NCI-H187 (cell line): Measurements from ENCODE around the gene C2CD4C.
"Not testable (repeated sequence)": the region's sequence is repeated elsewhere in the genome, so short reads cannot be mapped to it uniquely, and the experiment has no call there.

Experiments
- DNase-seq, 2 experiments: peaks; one replicate each; lab custom pipeline; 2025; lab: John Stamatoyannopoulos, UW

C2CD4C gene

DNA sequence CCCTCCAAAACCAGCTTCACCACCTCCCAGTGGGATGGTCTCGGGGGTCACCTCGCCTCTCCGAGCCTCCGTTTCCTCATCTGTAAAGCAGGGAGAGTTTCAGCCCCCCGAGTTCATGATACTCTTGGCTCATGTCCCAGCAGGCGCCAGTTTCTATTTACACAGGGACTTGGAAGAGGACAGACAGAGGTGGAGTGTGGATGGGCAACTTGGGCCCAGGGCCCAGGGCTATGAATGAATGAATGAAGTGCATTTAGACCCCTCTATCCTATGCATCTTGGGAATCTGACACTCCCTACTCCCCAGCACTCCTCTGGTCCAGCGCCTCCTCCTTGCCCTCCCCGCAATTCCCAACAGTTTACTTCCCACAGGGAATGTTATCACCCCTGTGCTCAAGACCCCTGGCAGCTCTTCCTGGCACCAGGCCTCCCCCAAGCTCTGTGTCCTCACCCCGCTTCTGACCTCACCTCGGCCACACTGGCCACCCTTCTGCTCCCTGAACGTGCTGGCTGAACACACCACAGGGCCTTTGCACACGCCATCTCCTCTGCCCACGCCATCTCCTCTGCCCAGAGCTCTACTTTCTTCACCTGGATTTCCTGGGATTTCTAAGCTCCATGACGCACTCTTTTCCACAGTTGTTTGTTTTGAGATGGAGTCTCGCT, 4.9 kb upstream of the C2CD4C start:
- no peak for DNase-seq

DNA sequence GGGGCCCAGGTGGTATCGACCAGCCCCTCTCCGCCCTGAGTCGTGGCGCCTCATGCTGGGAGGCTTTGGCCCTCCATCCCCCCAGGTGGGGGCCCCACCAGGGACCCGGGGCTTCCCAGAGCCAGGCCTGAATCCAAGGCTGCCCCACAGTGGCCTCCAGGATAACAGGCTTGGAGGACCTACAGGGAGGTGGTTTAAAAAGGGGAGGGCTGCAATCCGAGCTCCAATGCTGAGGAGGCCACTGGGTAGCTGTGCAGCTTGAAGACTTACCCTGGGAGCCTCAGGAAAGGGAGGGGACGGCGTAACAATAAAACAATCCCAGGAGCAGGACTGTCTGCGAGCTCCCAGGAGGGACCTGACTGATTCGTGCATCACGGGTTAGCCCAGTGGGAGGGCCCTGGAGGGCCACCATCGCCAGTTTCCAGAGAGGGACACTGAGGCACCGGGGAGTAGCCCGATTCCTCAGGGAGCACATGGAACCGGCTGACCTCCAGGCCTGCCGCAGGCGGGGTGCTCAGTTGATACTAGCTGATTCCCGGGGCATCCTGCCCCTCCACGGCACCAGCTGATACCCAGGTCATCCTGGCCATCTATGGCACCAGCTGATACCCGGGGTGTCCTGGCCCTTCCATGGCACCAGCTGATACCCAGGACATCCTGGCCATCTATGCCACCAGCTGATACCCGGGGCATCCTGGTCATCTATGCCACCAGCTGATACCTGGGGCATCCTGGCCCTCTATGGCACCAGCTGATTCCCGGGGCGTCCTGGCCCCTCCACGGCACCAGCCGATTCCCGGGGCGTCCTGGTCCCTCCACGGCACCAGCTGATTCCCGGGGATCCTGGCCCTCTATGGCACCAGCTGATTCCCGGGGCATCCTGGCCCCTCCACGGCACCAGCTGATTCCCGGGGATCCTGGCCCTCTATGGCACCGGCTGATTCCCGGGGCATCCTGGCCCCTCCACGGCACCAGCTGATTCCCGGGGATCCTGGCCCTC, 3.7 kb upstream of the C2CD4C start:
- DNase-seq, result no peak

DNA sequence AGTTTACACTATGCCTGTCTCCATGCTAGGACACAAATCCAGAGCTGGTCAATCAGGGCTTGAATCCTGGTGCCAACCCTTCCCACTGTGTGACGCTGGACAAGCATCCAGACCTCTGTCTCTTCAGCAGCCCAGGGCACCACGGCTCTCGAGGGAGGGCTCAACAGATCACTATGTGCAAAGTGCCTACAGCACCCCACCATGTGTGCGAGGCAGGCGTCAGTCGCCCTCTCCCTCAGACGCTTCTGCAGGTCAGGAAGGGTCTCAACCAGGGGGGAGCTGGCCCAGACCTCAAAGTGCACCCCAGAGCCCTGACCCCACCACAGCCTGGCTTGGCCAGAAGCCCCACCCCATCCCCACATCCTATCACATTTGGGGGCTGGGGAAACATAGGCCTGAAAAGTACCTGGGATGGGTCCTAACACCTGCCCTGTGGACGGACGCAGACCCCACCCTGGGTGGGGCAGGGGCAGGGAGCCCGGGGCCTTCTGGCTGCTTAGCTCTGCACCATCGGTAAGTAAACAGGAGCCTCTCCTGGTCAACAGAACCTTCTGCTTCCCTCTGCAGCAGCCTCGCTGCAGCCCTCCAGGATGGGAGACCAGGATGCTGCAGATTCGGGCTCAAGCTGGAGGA, 2.9 kb upstream of the C2CD4C start:
- no peak for DNase-seq

DNA sequence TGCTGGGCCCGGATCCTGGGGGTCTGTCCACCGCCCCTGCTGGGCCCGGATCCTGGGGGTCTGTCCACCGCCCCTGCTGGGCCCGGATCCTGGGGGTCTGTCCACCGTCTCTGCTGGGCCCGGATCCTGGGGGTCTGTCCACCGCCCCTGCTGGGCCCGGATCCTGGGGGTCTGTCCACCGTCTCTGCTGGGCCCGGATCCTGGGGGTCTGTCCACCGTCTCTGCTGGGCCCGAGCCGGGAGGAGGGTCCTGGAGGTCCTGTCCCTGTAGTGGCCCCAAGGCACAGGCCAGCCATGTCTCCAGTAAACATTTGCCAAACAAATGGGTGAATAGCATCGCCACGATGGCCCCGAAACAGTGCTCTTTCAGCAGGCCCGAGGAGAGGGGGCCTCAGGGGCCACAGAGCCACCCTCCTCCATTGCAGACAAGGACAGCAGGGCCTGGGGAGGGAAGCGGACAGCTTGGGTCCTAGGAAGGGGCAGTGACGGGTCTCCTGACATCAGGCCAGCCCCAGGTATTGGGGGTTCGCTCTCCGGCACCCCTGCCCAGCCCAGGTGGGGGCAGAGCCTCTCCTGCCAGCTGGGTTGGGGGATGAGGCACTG, 2.3 kb upstream of the C2CD4C start:
- DNase-seq, result not testable (repeated sequence)

DNA sequence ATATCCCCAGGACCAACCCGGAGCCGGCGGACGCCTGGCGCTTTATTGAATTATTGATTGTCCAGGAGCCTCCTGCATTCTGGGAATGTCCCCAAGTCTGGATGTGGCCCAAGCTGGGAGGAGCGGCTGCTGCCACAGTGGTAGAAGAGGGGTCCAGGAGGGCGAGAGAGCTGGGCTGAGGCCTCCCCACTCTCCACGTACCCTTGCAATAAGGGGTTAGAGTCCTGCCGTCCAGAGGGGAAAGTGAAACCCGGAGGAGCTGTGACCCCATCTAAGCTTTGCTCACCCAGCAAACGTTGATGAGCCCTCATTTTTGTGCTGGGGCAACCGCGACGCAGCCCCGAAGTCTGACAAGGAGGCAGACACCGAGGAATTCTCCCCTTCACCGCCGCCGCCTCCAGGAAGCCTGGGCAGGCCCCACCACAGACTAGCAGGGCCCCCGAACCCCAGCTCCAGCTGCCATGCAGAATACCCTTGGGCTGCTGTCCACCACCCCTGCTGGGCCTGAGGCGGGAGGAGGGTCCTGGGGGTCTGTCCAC, 1.4 kb upstream of the C2CD4C start:
- no peak for DNase-seq

DNA sequence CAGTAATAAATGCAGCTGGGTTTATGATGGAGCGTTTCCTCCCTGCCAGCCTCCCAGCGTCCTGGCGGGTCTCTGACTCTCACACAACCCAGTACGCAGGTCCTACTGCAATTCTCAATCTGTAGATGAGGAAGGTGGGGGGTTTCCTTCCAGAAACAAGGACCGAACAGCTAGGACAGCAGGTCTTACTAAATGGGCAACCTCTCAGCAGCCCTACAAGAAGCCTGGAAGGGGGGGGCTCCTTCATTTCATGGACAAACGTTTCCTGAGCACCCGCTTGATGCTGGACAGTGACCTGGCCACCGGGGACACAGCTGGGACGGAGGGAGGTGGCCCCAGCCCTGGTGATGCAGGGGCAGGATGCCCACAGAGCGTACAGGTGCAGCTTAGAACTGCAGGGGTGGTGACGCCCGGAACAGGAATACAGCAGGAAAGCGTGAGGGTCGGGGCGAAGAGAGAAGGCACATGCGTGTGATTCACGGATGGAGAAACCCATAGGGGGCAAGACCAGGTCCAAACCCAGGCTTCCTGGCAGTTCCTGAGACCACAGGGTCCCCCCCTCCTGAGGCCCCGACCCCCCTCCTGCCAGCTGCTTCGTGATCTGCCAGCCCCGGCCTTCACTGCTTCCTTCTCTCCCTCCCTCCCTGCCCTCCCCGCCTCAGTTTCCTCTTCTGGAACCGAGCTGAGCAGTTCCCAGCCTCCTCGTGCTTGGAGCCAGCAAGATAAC, 732 bp upstream of the C2CD4C start:
- no peak for DNase-seq

DNA sequence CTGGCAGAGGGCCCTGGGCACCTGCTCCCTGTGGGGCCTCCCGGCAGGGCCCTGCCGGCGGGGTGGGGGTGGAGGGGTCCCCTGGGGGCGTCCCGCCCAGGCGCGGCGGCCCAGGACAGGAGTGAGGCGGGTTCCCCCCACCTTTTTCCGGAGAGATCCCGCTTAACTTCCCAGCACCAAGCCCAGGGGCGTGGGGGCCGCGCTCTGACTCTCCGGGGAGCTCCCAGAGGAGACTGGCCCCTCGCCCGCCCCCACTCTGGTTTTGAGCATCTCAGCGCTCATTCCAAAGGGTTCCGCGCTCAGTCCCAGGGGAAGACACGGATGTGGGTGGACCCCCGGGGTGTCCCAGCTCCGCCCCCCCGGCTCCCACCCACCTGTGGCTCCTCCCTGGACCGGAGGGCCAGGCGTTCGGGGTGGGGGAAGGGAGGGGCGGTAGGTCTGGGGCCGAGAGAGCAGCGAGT, 476 bp downstream of the C2CD4C start:
- DNase-seq, result no peak

DNA sequence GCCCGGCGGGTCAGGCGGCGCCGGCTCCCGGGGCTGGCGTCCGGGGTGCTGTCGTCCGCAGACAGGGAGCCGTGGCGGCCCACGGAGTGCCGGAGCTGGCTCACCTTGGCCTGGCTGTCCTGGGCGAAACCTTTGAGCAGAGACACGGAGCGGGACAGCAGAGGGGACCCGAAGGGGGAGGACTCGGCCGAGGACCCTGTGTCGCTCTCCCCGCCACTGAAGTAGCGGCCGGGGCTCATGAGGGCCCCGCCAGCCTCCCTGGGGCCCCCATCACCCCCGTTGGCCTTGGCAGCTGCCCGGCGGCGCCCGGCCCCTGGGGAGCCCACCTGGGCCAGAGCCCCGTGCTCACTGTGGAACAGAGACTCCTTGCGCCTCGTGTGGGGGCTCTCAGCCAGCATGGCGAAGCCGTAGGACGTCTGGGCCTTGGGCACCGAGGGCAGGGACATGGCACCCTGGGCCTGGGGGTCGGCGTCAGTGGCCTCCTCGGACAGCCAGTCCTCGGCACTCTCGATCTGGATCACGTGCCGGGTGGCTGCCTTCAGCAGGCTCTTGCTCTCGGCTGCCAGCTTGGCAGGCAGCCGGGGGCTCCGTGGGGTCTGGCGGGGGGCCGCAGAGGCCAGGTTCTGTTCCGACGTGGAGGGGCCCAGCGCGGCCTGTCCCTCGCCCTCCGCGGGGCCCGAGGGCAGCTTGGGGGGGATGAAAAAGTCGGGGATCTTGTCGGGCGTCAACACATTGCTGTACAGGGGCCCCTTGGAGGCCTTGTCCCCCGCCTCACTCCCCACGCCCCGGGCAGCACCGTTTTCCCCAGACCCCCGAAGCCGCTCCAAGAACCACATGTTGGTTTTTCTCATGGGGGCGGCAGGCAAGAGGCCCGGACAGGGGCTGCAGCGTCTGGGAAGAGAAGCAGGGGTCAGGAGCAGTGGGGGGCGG, 1.2 kb downstream of the C2CD4C start:
- no peak for DNase-seq

DNA sequence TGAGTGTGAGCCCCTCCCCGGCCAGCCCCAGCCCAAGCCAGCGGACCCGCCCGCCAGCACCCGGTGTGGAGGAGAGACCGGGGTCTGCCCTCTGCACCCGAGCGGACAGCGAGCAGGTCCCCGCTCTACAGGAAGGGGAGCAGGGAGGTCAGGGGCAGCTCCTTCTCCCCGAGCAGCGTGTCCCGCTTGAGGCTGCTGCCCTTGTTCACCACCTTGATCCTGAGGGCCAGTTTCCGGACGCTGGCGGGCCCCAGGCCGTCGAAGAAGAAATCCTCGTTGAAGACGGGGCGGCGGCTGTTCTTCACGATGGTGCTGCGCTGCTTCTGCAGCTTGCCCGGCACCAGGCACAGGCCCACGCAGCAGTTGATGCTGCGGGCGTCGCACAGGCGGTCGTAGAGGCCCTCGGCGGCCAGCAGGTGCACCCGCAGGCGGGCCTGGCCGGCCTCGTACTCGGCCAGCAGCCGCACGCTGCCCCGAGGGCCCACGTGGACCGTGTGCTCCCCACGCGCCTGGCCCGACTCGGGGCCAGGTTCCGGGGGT, 1.9 kb downstream of the C2CD4C start:
- no peak for DNase-seq

DNA sequence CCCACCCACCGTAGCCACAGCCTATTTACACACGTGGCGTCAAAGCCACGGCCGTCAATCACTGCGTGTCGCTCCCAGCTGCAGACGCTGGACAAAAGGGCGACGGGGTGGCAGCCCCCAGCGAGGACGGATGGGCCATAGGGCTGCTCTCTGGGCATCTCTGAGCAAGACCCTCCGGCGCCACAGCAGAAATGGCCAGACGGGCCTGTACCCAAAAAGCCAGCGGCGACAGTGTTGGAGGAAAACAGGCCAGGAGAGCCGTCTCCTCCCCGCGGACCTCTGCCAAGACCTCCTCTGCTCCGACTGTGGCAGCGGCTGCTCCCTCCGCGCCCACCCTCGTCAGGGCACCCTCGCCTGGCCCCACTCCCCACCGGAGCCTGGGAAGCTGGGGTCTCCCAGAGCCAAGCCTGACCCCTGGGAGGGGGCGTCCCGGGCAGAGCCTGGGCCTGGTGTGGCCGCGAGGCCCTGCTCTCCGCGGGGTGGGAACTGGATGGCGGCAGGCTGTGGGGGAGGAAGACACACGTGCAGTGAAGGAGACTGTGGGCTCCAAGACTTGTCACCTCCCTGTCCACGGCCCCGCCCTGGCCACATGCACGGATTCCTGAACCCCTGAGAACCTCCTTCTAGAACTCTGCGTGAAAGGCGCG, 2.7 kb downstream of the C2CD4C start:
- no peak for DNase-seq

DNA sequence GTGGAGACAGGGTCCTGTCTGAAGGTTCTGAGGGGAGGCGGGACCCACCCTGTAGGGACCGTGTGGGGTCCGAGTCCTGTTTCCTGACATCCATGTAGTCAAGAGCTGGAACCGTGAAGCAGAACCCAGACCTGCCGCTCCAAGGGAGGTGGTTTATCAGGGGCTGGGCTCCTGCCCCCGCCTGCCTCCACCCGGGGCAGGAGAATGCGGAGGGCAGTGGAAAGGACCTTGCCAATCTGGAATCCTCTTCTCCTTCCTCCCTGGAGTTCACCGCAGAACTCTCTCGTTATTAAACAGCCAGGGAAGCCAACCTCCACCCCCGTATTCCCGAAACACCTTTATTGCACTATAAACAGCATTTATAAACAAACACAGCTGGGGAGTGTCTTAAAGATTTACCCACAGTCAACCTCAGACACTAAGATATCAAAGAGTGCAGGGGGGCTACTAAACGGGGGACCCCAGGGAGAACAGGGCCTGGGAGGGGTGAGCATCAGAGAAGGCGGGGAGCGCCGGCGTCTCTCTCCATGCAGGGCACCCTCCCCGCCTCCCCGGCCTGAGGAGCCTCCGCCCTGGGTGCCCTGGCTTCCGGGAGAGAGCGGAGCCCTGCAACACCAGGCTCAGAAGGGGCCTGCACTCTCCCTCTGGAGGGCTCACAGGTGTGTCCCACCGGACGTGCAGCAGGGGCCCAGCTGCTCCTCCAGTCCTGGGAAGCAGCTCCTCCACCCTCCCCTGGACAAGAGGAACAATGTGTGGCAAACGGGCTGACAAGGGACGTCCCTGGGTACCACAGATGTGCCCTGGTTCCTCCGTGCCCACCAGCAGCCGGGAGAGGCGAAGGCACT, 3.6 kb downstream of the C2CD4C start:
- DNase-seq, result no peak

DNA sequence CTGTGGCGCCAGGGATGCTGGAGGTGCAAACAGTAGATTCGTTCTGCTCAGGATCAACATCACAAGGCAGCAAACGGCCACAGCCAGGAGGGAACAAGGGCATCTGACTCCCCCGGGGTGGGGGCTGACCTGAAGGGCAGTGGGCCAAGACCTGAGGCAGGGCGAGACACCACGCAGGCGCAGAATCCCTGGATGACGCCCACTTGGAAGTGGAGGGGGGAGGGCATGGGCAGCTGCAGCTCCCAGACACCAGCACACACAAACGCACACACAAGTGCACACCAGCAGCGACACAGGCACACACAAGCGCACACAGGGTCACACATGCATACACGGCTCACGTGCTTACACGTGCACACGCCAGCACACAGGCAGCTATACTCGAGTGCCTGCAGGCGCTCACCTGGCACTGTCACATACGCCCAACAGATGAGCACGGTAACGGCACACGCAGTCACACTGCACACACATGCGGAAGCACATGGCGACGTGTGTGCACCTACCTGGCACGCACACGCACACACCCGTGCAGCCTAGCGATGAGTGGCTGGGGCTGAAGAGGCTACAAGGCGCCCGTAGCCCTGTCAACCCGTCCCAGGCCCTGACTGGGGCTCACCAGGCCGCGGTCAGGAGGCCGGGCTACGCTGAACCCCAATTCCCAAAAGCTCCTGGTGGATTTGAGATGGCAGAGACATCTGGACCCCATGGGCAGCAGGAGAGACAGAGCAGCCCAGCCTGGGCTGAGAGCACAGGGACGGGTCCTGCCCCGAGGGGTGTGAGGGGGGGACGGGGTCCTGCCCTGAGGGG, 5.5 kb downstream of the C2CD4C start:
- DNase-seq, result no peak

DNA sequence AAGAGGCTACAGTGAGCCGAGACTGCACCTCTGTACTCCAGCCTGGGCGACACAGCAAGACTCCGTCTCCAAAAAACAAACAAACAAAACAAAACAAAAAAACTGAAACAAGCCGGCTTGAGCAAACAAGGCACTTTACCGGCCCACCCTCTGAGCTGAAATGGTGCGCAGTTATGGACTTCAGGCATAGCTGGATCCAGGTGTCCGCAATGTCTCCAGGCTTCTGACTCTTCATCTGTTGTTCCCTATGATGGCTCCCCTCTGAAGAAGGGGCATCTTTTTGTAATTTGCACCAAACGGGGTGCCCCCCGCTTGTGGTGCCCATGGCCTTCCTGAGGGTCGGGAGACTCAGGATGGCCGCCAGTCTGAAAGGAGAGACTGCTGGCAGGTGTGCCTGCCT, 6.2 kb downstream of the C2CD4C start:
- DNase-seq, result no peak

DNA sequence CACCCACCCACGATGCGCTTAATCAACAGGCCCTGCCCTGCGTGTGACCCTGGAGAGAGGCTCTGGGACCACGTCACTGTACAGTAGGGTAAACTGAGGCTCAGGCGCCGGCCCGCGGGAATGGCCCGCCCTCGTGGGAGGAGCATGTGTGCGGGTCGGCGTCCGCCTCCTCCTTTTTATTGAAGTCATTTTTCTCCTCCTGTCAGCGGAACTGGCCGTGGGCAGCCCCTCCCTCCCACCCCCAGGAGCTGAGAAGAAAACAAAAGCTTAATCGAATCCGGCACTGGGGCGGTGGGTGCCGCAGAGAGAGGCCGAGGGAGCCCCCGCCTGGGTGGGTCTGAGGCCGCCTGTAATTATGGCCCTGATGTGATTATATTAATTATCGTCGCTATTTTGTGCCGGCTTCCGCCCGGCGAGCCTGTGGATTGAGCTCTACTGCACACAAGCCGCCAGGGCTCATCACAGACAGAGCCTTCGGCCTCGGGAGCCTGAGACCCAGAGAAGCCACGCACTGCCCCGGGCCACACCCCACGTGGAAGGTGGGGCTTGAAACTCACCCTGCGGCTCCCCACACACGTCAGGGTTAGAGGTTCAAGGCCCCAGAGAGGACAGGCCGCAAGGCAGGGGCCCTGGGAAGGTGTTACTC, 7.0 kb downstream of the C2CD4C start:
- no peak for DNase-seq

DNA sequence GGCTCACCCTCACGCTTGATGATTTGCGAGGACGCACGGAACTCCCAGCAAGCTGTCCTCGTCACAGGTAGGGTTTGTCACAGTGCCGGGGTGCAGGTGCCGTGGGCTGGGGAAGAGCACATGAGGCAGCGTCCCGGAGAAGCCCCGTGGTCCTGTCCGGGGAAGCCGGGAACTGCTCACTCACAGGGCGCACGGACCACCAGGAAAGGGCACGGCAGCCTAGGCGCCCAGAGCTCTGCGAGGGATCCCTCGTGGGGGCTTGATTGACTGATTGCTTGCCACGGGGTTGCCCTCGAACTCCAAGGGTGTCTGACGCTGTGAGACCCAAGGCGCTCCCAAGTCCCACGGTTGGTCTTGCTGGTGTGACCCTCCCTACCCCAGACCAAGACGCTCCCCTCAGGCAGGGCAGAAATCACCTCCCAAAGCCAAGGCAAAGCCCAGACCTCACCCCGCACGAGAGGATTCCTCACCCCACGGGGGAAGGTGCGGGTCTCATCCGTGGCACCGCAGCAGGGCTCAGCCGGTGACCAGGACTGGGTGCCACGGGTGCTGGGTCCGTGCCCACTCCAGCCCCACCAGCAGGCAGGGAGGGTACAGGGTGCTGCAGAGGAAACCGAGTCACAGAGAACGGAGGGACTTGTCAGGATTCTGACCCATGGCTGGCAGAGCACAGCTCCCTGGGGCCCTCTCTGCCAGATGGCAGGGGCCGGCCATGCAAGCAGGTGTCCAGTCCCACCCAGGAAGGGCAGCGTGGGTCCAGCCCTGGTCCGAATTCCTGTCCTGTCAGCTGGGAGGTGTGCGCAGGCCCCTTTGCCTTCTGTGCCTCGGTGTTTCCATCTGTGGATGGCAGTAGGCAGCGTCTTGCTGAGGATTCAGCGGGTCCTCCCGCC, 7.7 kb downstream of the C2CD4C start:
- DNase-seq, result no peak

DNA sequence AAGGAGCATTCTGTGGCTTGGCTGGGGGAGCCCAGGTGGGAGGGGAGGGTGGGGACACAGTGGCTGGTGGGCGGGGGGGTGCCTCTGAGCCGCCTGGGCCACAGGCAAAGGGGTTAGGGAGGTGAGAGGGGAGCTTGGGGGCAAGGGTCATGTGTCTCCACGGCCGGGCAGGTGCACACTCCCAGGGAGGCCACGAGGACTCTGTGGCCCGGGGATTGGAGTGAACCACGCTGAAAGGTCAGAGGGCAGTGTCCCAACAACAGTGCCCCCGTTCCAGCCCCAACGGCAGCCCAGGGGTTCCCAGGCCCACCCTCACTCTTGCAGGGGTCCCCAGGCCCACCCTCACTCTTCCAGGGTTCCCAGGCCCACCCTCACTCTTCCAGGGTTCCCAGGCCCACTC, 9.6 kb downstream of the C2CD4C start:
- no peak for DNase-seq
